ENCODE measurements around the gene RHOA.
"Not testable (repeated sequence)": the region's sequence is repeated elsewhere in the genome, so short reads cannot be mapped to it uniquely, and the experiment has no call there.

RHOA gene

DNA sequence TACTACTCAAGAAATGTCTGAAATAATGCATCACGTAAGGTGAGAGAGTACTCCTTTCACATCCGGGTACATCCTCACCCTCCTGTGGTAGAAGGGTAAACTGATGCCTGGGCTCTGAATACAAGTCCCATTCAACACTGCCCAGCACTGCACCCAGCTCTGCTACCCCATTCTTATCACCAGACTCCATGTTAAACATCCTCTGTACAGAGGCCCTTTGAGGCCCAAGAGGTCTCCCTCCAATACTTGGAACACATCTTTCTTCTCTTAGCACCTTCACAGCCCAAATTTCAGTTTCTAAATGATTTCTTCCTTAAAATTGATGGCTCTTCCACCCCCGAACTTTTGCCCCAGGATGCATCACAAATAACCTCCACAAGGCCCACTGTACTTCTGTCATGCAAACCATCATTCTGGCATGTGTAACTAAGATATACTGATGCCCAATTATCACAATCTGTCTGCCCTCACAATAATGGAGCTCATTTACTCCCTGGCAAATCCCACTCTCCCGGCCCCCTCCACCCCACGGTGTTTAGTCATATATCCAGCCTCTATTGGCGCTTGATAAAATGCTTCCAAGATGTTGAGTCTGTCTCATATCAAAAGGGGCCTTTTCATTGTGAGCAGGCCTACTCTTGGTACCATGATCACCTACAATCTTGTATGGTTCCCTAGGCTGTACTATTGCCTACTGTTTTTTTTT is 41.0 kb downstream of the RHOA start:
- H3K36me3 ChIP-seq, result peaks cover 27% of the 10 kb centered on the region
- no peak overlapping the region for H3K4me3 ChIP-seq (ENCODE audit: low read depth, low read length)
- TF ChIP-seq, protein P1, sequence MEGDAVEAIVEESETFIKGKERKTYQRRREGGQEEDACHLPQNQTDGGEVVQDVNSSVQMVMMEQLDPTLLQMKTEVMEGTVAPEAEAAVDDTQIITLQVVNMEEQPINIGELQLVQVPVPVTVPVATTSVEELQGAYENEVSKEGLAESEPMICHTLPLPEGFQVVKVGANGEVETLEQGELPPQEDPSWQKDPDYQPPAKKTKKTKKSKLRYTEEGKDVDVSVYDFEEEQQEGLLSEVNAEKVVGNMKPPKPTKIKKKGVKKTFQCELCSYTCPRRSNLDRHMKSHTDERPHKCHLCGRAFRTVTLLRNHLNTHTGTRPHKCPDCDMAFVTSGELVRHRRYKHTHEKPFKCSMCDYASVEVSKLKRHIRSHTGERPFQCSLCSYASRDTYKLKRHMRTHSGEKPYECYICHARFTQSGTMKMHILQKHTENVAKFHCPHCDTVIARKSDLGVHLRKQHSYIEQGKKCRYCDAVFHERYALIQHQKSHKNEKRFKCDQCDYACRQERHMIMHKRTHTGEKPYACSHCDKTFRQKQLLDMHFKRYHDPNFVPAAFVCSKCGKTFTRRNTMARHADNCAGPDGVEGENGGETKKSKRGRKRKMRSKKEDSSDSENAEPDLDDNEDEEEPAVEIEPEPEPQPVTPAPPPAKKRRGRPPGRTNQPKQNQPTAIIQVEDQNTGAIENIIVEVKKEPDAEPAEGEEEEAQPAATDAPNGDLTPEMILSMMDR (IDR thresholded peaks at IDR 0.05; ENCODE audit: low read depth, low read length), result no peak
- H3K27me3 ChIP-seq, result no peaks in the 10 kb centered on the region
- H3K4me1 ChIP-seq, result no peaks in the 10 kb centered on the region
- no peaks in the 10 kb centered on the region for H3K9me3 ChIP-seq
- no peak for DNase-seq

DNA sequence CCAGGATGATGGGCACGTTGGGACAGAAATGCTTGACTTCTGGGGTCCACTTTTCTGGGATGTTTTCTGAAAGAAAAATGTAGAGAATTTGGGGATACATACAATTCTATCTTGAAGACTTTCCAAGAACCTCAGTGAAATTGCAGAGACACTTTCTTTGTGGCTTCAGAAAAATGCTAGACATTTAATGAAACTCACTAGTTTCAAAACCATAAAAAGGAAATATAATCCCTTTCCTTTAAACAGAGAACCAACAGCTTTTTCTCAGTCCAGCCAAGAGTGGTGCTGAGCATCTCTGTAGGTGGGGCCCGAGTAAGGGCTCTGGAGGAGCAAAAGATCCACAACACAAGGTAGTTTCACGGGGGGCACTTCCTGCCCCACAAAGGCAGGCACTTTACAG is 49.2 kb downstream of the RHOA start:
- Histone ChIP-seq H3K4me3 (ENCODE audit: low read depth, low read length) (no peak overlapping the region), H3K9me3 (no peaks in the 10 kb centered on the region), H3K27me3 (no peaks in the 10 kb centered on the region), H3K4me1 (peaks cover 3% of the 10 kb centered on the region; the same call in 1 of the 2 replicates), H3K36me3 (peaks cover 26% of the 10 kb centered on the region)
- TF ChIP-seq, protein P1 (IDR thresholded peaks at IDR 0.05; ENCODE audit: low read depth, low read length), result no peak
- DNase-seq, result no peak

DNA sequence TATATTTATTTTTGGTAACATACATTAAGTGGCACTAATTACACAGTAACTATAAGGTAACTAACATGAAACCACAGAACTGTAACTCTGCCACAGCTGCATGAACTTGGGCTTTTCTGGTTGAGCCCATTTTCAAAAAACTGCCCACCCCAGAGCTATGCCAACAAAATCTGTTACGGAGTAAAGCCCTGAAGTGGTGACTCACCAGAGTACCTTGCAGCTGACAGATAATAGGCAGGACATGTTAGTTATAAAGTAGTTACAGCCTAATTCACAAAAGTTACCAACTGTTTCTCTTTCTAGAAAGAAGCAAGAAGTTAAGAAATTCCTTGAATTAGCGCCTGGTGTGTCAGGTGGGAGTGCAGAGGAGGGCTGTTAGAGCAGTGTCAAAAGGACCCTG is 52.2 kb downstream of the RHOA start:
- H3K4me1 ChIP-seq, result peaks cover 3% of the 10 kb centered on the region; the same call in 1 of the 2 replicates
- no peak for DNase-seq
- H3K9me3 ChIP-seq, result no peaks in the 10 kb centered on the region
- no peak overlapping the region for H3K4me3 ChIP-seq (ENCODE audit: low read depth, low read length)
- H3K27me3 ChIP-seq, result no peaks in the 10 kb centered on the region
- H3K36me3 ChIP-seq, result peaks cover 25% of the 10 kb centered on the region
- TF ChIP-seq, protein P1 (IDR thresholded peaks at IDR 0.05; ENCODE audit: low read depth, low read length), result no peak

DNA sequence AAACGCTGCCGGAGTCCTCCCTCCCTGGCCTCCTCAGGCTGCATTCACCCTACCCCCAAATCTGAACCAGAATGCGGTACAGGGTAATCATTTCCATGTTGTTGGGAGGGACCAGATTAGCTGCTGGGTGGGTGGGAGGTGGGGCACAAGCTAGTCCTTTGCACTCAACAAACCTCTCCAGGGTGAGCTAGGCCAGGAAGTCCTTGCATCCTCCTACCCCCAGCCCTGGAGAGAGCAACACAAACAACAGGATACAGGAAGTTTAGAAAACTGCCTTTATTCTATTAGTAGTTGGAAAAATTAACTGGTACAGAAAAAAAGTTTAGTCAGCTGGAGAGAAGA is 52.9 kb downstream of the RHOA start:
- Histone ChIP-seq H3K36me3 (peaks cover 24% of the 10 kb centered on the region), H3K27me3 (no peaks in the 10 kb centered on the region), H3K4me1 (peaks cover 3% of the 10 kb centered on the region; the same call in 1 of the 2 replicates), H3K4me3 (ENCODE audit: low read depth, low read length) (peak overlapping the region; percentile 40), H3K9me3 (no peaks in the 10 kb centered on the region)
- no peak for DNase-seq
- TF ChIP-seq, protein P1 (IDR thresholded peaks at IDR 0.05; ENCODE audit: low read depth, low read length), result no peak

DNA sequence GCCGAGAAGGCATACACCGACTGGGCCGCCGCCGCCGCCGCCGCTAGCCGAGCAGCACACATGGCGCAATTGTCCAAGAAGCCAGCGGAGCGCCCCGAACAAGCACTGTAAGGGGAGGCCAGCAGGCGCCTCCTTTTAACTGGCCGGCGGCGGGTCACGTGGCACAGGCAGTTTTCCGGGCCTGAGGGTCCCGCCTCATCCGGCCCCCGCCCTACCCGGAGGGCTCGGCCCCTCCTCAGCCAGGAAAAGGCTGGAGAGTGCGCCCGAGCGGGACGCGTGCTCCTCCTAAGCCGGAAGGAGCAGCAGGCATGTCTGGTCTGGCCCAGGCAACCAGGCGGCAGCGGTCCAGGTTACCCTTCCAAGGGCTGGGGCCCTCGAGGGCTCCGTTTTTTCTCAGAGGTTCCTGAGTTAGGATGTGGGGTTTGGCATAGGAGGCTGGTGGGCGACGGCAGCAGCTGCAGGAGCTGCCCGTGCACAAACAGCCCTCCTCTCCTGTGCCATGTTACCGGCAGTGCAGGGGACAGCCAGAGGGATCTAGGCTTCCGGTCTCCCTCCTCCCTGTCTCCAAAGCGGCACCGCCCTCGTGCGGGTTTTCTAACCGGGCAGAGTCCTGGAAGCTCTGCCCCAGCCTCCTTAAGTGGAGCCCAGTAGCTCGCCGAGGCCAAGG is 53.4 kb downstream of the RHOA start, which contains the start of gene GPX1:
Gene GPX1, minus strand, starts transcription at position 137 of the 667 bp plus-strand sequence. Its CDS starts 75 bp downstream, at position 62.
- TF ChIP-seq, protein P1 (IDR thresholded peaks at IDR 0.05; ENCODE audit: low read depth, low read length), result no peak
- peaks cover 21% of the 10 kb centered on the region for H3K36me3 ChIP-seq
- H3K27me3 ChIP-seq, result no peaks in the 10 kb centered on the region
- peak; percentile 94 for DNase-seq
- peaks cover 3% of the 10 kb centered on the region; the same call in 1 of the 2 replicates for H3K4me1 ChIP-seq
- no peaks in the 10 kb centered on the region for H3K9me3 ChIP-seq
- H3K4me3 ChIP-seq (ENCODE audit: low read depth, low read length), result peak within 1 kb of the TSS; percentile 75

DNA sequence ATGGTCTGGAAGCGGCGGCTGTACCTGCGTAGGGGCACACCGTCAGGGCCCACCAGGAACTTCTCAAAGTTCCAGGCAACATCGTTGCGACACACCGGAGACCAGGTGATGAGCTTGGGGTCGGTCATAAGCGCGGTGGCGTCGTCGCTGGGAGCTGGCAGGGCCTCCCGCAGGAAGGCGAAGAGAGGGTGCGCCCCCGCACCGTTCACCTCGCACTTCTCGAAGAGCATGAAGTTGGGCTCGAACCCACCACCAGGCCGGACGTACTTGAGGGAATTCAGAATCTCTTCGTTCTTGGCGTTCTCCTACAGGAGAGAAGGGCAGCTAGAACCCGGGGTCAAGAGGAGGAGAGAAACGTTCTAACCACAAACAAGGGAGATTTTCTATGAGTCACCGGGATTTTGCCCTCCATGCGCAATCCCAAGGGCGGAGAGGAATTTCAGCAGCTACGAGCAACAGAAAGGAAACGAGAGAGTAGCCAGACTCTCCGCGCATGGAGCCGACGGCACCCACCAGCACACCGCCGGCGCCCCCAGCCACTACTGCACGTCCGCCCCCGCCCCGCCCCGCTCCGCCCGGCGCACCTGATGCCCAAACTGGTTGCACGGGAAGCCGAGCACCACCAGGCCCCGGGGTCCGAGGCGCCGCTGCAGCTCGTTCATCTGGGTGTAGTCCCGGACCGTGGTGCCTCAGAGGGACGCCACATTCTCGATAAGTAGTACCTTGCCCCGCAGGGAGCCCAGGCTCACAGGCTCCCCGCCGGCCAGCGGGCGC is 54.1 kb downstream of the RHOA start:
- peak; percentile 15 for DNase-seq
- H3K4me1 ChIP-seq, H3K9me3 ChIP-seq, H3K27me3 ChIP-seq: not testable (repeated sequence)
- peaks cover 21% of the 10 kb centered on the region for H3K36me3 ChIP-seq
- peak overlapping the region; percentile 75 for H3K4me3 ChIP-seq (ENCODE audit: low read depth, low read length)

DNA sequence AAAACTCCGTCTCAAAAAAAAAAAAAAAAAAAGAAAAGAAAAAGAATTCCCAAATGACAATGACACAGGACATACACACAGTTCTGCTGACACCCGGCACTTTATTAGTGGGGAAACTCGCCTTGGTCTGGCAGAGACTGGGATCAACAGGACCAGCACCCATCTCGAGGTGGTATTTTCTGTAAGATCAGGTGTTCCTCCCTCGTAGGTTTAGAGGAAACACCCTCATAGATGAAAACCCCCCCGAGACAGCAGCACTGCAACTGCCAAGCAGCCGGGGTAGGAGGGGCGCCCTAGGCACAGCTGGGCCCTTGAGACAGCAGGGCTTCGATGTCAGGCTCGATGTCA is 54.7 kb downstream of the RHOA start:
- H3K27me3 ChIP-seq, H3K4me1 ChIP-seq, DNase-seq, H3K9me3 ChIP-seq: not testable (repeated sequence)
- H3K36me3 ChIP-seq, result peaks cover 21% of the 10 kb centered on the region
- H3K4me3 ChIP-seq (ENCODE audit: low read depth, low read length), result peak overlapping the region; percentile 75

Data from BE2C (cell line).